GM18498 (cell line): Measurements from ENCODE around the gene CKB.
"Not testable (repeated sequence)": the region's sequence is repeated elsewhere in the genome, so short reads cannot be mapped to it uniquely, and the experiment has no call there.

ENCODE experiments used
- ATAC-seq: cut with Tn5 transposase; IDR thresholded peaks from one replicate; pipeline ENCODE4 v1.9.1; 2021; ENCODE audit warnings: mild to moderate bottlenecking, moderate library complexity; ENCODE audit not compliant: unreplicated experiment

CKB gene

GRCh38 chr14:103528146-103528586 is 5.5 kb upstream of the CKB start:
- ATAC-seq = no peak

GRCh38 chr14:103527408-103528145 is 4.9 kb upstream of the CKB start:
- peak; percentile 42 for ATAC-seq

- no peak for ATAC-seq
Measured at GRCh38 chr14:103526914-103527248, 4.3 kb upstream of the CKB start.

GRCh38 chr14:103526247-103526913 is 3.8 kb upstream of the CKB start:
- ATAC-seq = no peak

- ATAC-seq = not testable (repeated sequence)
Measured at GRCh38 chr14:103525430-103526246, 3.0 kb upstream of the CKB start.

GRCh38 chr14:103524002-103524935 is 1.6 kb upstream of the CKB start:
- no peak for ATAC-seq

GRCh38 chr14:103523575-103523954 is 935 bp upstream of the CKB start:
- ATAC-seq = no peak

- ATAC-seq = no peak
Measured at GRCh38 chr14:103521951-103522563, 573 bp downstream of the CKB start.

- ATAC-seq = no peak
Measured at GRCh38 chr14:103521438-103521950, 1.1 kb downstream of the CKB start.

GRCh38 chr14:103520657-103521437 is 1.8 kb downstream of the CKB start:
- no peak for ATAC-seq

GRCh38 chr14:103520269-103520656 is 2.4 kb downstream of the CKB start:
- no peak for ATAC-seq

GRCh38 chr14:103519837-103520212 is 2.8 kb downstream of the CKB start:
- no peak for ATAC-seq

GRCh38 chr14:103519043-103519836 is 3.4 kb downstream of the CKB start:
- no peak for ATAC-seq

GRCh38 chr14:103518422-103519042 is 4.1 kb downstream of the CKB start:
- ATAC-seq = no peak

- no peak for ATAC-seq
Measured at GRCh38 chr14:103517721-103518421, 4.8 kb downstream of the CKB start.

- no peak for ATAC-seq
Measured at GRCh38 chr14:103517174-103517566, 5.5 kb downstream of the CKB start.

- ATAC-seq = no peak
Measured at GRCh38 chr14:103516426-103517173, 6.0 kb downstream of the CKB start.
